Measurements from ENCODE around the gene RAI1.

GRCh38 chr17:17754719-17755686 is 73.7 kb downstream of the RAI1 start:
- TF ChIP-seq CTCF (IDR thresholded peaks at IDR 0.05) (no peak), POLR2A (IDR thresholded peaks at IDR 0.05) (no peak)

Data from esophagus squamous epithelium (tissue), 4 donors.